Diencephalon (tissue), 1 donor: ENCODE data around the gene CDC20. TPM values are rescaled to one million over a fixed set of nuclear protein-coding genes. Genes with fewer than 3 reads are reported as not detected.

Experiments used
- total RNA-seq: library from RNA; depleted of rRNA; stranded (reverse); fragments of >200 nt; gene quantifications from one replicate; pipeline ENCODE4 v1.2.3, GENCODE V29; 2014

Gene CDC20
- total RNA-seq, result 6.7 TPM

GRCh38 chr1:43358746-43359693, at the start of gene CDC20:
TSS of gene CDC20 (plus strand) at chr1:43358981. CDS start at chr1:43359216, 235 bp downstream.

GRCh38 chr1:43337588-43337987, 21.2 kb upstream of the CDC20 start, which contains the start of gene MPL:
TSS of gene MPL (plus strand) at chr1:43337818. CDS start at chr1:43337849, 31 bp downstream.

GRCh38 chr1:43367904-43368645, 9.3 kb downstream of the CDC20 start, which contains the start of gene ELOVL1:
TSS of gene ELOVL1 (minus strand) at chr1:43368011. CDS start at chr1:43365609, 2,402 bp downstream.

GRCh38 chr1:43389326-43390313, 30.8 kb downstream of the CDC20 start, which contains the start of the genes MED8 and SZT2:
TSS of gene MED8 (minus strand) at chr1:43389800. CDS start at chr1:43389764, 36 bp downstream.
TSS of gene SZT2 (plus strand) at chr1:43389899. CDS start at chr1:43389969, 70 bp downstream.

Other genes starting within 250 kb of the CDC20 start
- 60.4 TPM for gene EBNA1BP2, start 186.7 kb upstream of the CDC20 start, total RNA-seq
- 6.2 TPM for gene CFAP57, start 186.7 kb upstream of the CDC20 start, total RNA-seq
- 0.69 TPM for gene TMEM125, start 89.0 kb upstream of the CDC20 start, total RNA-seq
- gene C1orf210, start 73.4 kb upstream of the CDC20 start, total RNA-seq, result not detected
- 19.6 TPM for gene TIE1, start 58.0 kb upstream of the CDC20 start, total RNA-seq
- 0.23 TPM for gene MPL, start 21.2 kb upstream of the CDC20 start, total RNA-seq
- gene ELOVL1, start 9.0 kb downstream of the CDC20 start, total RNA-seq, result 10.1 TPM
- 27.5 TPM for gene MED8, start 30.8 kb downstream of the CDC20 start, total RNA-seq
- 26.5 TPM for gene SZT2, start 30.9 kb downstream of the CDC20 start, total RNA-seq
- gene HYI, start 95.0 kb downstream of the CDC20 start, total RNA-seq, result 30.4 TPM
- gene PTPRF, start 171.9 kb downstream of the CDC20 start, total RNA-seq, result 101 TPM